Activated T-cell treated with anti-CD3 and anti-CD28 coated beads, Interleukin-2, amount 50 U/mL, for 4 hours (primary cell): ENCODE measurements around the gene FLNB. TPM values are rescaled to one million over a fixed set of nuclear protein-coding genes. Genes with fewer than 3 reads are reported as not detected.

ENCODE experiments used
- ATAC-seq, 2 donors: fragments of 200-7000 bp; cut with Tn5 transposase; one replicate each; pipeline ENCODE4 v1.10.0; 2021
- DNase-seq: peaks from one replicate; pipeline ENCODE4 v3.0.0-alpha.2; 2020
- H3K27me3 Mint-ChIP-seq: one replicate; pipeline ENCODE4 v1.8.0; 2021; ENCODE audit warnings: low read depth, mixed read lengths
- H3K36me3 Mint-ChIP-seq: one replicate; pipeline ENCODE4 v1.8.0; 2022; ENCODE audit warnings: mixed read lengths; ENCODE audit not compliant: insufficient read depth
- H3K4me1 Mint-ChIP-seq: one replicate; pipeline ENCODE4 v1.8.0; 2021; ENCODE audit warnings: low read depth, mixed read lengths
- H3K4me3 Mint-ChIP-seq: one replicate; pipeline ENCODE4 v1.8.0; 2021; ENCODE audit warnings: mild to moderate bottlenecking, moderate library complexity, mixed read lengths
- H3K9me3 Mint-ChIP-seq: one replicate; pipeline ENCODE4 v1.8.0; 2021; ENCODE audit warnings: mixed read lengths
- total RNA-seq, 3 donors: library from RNA; stranded (reverse); gene quantifications; one replicate each; pipeline ENCODE4 v1.2.1, GENCODE V29; 2021

The FLNB gene
- total RNA-seq, 3 donors from 2014 or later, result 16.4 to 23.4 (median 19.4) TPM

GRCh38 chr3:58131101-58131825 is 123.0 kb downstream of the FLNB start:
- H3K9me3 Mint-ChIP-seq, result no peaks in the 10 kb centered on the region
- ATAC-seq (no peak), DNase-seq (no peak)
- H3K4me1 Mint-ChIP-seq, result no peaks in the 10 kb centered on the region
- H3K27me3 Mint-ChIP-seq, result no peaks in the 10 kb centered on the region
- no peak overlapping the region for H3K4me3 Mint-ChIP-seq
- H3K36me3 Mint-ChIP-seq, result peaks cover 44% of the 10 kb centered on the region

GRCh38 chr3:58132850-58133249 is 124.6 kb downstream of the FLNB start:
- Mint-ChIP-seq H3K4me1 (no peaks in the 10 kb centered on the region), H3K36me3 (peaks cover 39% of the 10 kb centered on the region), H3K9me3 (no peaks in the 10 kb centered on the region), H3K27me3 (no peaks in the 10 kb centered on the region), H3K4me3 (no peak overlapping the region)
- DNase-seq (no peak), ATAC-seq (no peak)

- Mint-ChIP-seq H3K27me3 (no peaks in the 10 kb centered on the region), H3K9me3 (no peaks in the 10 kb centered on the region), H3K4me3 (no peak overlapping the region), H3K36me3 (peaks cover 44% of the 10 kb centered on the region), H3K4me1 (no peaks in the 10 kb centered on the region)
- no peak for ATAC-seq
- no peak for DNase-seq
These were observed 126.2 kb downstream of the FLNB start for GRCh38 chr3:58134468-58134867.

DNA sequence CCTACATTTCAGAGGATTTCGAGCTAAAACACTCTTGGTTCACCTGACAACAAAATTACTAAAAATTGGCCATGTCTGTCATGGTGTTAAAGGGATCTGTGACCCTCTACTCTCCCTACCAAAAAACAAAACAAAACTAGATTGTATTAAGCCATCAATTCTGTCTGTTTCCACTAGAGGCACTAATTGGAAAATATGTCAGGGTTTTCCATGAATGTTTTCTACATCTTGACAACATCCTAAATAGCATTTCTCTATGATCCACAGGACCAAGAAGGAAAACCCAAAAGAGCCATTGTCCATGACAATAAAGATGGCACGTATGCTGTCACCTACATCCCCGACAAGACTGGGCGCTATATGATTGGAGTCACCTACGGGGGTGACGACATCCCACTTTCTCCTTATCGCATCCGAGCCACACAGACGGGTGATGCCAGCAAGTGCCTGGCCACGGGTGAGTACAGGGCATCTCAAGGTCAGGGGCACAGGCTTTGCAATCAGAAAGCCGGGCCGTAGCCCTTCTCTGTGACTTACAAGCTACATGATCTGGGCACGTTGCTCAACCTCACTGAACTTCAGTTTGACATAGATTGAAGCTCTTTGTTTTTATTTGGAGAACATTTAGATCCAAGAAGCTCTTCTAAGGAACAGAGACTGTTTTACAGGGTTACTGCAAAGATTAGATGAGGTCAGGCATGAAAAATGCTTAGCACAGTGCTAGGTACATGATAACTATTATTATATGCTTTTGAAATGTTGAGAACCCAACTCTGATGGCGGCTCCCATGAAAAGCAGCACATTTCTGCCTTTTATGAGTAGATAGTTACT is 127.7 kb downstream of the FLNB start:
- no peak overlapping the region for H3K4me3 Mint-ChIP-seq
- ATAC-seq, result no peak
- no peaks in the 10 kb centered on the region for H3K4me1 Mint-ChIP-seq
- H3K9me3 Mint-ChIP-seq, result no peaks in the 10 kb centered on the region
- DNase-seq, result no peak
- peaks cover 49% of the 10 kb centered on the region for H3K36me3 Mint-ChIP-seq
- no peaks in the 10 kb centered on the region for H3K27me3 Mint-ChIP-seq

GRCh38 chr3:58137306-58137705 is 129.1 kb downstream of the FLNB start:
- ATAC-seq (no peak), DNase-seq (no peak)
- Mint-ChIP-seq H3K27me3 (no peaks in the 10 kb centered on the region), H3K36me3 (peaks cover 50% of the 10 kb centered on the region), H3K4me1 (no peaks in the 10 kb centered on the region), H3K4me3 (no peak overlapping the region), H3K9me3 (no peaks in the 10 kb centered on the region)

DNA sequence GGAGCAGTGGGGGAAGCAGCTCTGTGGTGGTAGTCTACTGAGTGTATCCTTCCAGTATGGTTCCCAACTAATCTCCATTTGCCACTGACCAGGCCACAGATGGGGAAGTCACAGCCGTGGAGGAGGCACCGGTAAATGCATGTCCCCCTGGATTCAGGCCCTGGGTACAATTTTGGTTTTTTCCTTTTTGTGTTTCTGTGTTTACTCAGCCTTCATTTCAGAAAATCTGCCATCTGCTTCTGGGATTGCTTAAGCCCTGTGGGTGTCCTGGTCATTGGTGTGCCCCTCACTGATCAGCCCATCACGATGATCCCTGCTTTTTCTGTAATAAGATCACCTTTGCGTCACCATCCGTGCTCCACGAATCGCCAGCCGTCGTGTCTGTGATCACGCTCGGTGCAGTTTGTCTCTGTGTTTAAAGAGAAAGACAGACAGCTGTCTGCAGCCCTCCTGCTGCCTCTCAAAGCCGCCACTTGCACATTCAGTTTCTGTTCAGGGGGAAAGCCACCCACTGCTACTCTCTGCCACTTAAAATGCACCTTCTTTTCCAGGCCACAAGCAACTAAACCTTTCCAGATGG is 133.6 kb downstream of the FLNB start:
- peaks cover 41% of the 10 kb centered on the region for H3K36me3 Mint-ChIP-seq
- no peaks in the 10 kb centered on the region for H3K4me1 Mint-ChIP-seq
- ATAC-seq, result no peak
- H3K9me3 Mint-ChIP-seq, result no peaks in the 10 kb centered on the region
- DNase-seq, result no peak
- H3K27me3 Mint-ChIP-seq, result no peaks in the 10 kb centered on the region
- no peak overlapping the region for H3K4me3 Mint-ChIP-seq

DNA sequence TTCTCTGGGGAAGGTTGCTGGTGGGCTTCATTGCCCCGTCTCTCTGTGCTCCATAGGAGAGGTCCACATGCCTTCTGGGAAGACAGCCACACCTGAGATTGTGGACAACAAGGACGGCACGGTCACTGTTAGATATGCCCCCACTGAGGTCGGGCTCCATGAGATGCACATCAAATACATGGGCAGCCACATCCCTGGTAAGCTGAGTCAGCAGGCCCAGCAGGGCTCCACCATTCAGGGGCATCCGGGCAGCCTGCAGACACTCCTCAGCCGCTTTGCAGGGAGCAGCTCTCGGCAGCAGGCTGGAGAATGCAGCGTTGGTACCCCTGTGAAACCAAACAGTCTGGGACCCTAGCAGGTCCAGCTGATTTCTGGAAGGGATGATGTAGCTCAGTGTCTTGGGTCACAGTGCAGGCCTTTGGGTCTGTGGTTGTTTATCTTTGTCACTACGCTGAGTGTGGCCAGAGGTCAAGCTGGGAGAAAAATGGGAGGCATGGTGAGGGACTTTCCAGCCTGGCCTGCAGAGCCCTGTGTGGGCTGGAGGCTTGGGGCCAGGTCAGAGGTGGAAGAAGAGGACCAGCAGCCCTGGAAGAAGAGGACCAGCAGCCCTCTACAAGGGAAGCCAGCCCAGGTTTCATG is 135.3 kb downstream of the FLNB start:
- H3K27me3 Mint-ChIP-seq, result no peaks in the 10 kb centered on the region
- H3K36me3 Mint-ChIP-seq, result peaks cover 37% of the 10 kb centered on the region
- no peaks in the 10 kb centered on the region for H3K9me3 Mint-ChIP-seq
- no peaks in the 10 kb centered on the region for H3K4me1 Mint-ChIP-seq
- no peak for DNase-seq
- ATAC-seq, result no peak
- no peak overlapping the region for H3K4me3 Mint-ChIP-seq

DNA sequence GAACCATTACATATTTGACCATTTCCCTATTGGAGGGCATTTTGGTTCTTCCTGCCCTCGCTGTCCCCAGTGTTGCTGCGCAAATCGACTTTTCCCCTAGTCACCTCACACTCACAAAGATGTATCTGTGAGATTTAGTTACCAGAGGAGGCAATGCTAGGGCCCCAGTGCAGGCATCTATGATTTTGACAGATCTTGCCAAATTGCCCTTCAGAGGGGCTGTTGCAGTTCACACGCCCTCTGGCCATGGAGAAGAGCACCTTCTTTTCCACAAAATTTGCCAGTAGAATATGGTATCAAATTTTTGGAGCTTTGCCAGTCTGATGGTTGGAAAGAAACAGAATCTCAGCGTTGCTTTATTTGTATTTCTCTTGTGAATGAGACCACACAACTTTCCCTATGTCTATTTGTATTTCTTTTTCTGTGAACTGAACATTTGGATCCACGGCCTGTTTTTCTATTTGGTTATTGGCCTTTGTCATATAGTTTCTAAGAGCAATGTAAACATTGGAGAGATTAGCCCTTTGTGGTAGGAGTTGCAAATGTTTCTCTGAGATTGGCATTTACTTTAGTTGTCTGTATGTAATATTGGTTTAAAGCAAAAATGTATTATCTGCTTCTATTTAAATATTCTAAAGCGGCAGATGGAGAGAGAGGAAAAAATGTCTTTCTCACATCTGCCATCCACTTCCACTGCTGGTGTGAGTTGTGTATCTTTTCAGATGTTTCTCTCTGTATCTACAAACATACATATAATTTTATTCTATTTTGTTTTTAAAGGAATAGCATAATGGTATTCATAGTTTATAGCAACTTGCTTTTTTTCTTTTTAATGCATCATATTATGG is 136.5 kb downstream of the FLNB start:
- DNase-seq (no peak), ATAC-seq (no peak)
- Mint-ChIP-seq H3K9me3 (no peaks in the 10 kb centered on the region), H3K4me3 (no peak overlapping the region), H3K36me3 (peaks cover 40% of the 10 kb centered on the region), H3K4me1 (no peaks in the 10 kb centered on the region), H3K27me3 (no peaks in the 10 kb centered on the region)

DNA sequence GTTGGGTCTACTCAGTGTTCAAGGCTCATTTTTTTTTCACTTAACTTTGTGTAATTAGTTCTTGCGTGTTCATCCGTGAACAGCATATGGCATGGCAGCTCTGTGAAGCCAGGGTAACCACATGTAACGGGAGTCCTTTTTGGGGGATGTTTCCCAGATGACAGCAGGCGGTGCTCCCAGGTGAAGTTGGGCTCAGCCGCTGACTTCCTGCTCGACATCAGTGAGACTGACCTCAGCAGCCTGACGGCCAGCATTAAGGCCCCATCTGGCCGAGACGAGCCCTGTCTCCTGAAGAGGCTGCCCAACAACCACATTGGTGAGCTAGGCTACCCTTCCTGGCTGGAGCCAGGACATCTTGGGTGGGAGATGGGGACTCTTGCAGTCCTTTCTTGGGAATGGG is 139.8 kb downstream of the FLNB start:
- no peak for DNase-seq
- H3K36me3 Mint-ChIP-seq, result peaks cover 30% of the 10 kb centered on the region
- no peaks in the 10 kb centered on the region for H3K27me3 Mint-ChIP-seq
- H3K4me3 Mint-ChIP-seq, result no peak overlapping the region
- no peaks in the 10 kb centered on the region for H3K9me3 Mint-ChIP-seq
- ATAC-seq, result no peak
- H3K4me1 Mint-ChIP-seq, result no peaks in the 10 kb centered on the region

- Mint-ChIP-seq H3K4me3 (no peak overlapping the region), H3K36me3 (peaks cover 32% of the 10 kb centered on the region), H3K9me3 (no peaks in the 10 kb centered on the region), H3K4me1 (no peaks in the 10 kb centered on the region), H3K27me3 (no peaks in the 10 kb centered on the region)
- DNase-seq, result no peak
- no peak for ATAC-seq
These were observed 142.0 kb downstream of the FLNB start for GRCh38 chr3:58150130-58150809.

- Mint-ChIP-seq H3K36me3 (peaks cover 32% of the 10 kb centered on the region), H3K4me3 (no peak overlapping the region), H3K4me1 (no peaks in the 10 kb centered on the region), H3K9me3 (no peaks in the 10 kb centered on the region), H3K27me3 (no peaks in the 10 kb centered on the region)
- DNase-seq (no peak), ATAC-seq (no peak)
These were observed 142.6 kb downstream of the FLNB start for GRCh38 chr3:58150810-58151199.

- H3K4me1 Mint-ChIP-seq, result no peaks in the 10 kb centered on the region
- DNase-seq (no peak), ATAC-seq (no peak)
- peaks cover 32% of the 10 kb centered on the region for H3K36me3 Mint-ChIP-seq
- H3K4me3 Mint-ChIP-seq, result no peak overlapping the region
- no peaks in the 10 kb centered on the region for H3K9me3 Mint-ChIP-seq
- no peaks in the 10 kb centered on the region for H3K27me3 Mint-ChIP-seq
These were observed 143.4 kb downstream of the FLNB start for GRCh38 chr3:58151637-58152036.

- ATAC-seq (no peak), DNase-seq (no peak)
- H3K9me3 Mint-ChIP-seq, result no peaks in the 10 kb centered on the region
- H3K4me1 Mint-ChIP-seq, result no peaks in the 10 kb centered on the region
- no peaks in the 10 kb centered on the region for H3K27me3 Mint-ChIP-seq
- peaks cover 28% of the 10 kb centered on the region for H3K36me3 Mint-ChIP-seq
- no peak overlapping the region for H3K4me3 Mint-ChIP-seq
These were observed 144.2 kb downstream of the FLNB start for GRCh38 chr3:58152225-58153015.
